B cell (primary cell): Measurements from ENCODE around the gene P3H3.

Experiments
- CTCF ChIP-seq: fragments of 200-600 bp; IDR thresholded peaks from one replicate; pipeline ENCODE4 v1.8.0; 2022; ENCODE audit warnings: antibody characterized with exemption, mild to moderate bottlenecking
- EZH2 ChIP-seq: IDR thresholded peaks from 2 replicates; pipeline ENCODE4 v1.6.1; 2012; ENCODE audit warnings: borderline replicate concordance, low read depth, mild to moderate bottlenecking, moderate library complexity, low read length; ENCODE audit not compliant: insufficient read depth, poor library complexity, severe bottlenecking

DNA sequence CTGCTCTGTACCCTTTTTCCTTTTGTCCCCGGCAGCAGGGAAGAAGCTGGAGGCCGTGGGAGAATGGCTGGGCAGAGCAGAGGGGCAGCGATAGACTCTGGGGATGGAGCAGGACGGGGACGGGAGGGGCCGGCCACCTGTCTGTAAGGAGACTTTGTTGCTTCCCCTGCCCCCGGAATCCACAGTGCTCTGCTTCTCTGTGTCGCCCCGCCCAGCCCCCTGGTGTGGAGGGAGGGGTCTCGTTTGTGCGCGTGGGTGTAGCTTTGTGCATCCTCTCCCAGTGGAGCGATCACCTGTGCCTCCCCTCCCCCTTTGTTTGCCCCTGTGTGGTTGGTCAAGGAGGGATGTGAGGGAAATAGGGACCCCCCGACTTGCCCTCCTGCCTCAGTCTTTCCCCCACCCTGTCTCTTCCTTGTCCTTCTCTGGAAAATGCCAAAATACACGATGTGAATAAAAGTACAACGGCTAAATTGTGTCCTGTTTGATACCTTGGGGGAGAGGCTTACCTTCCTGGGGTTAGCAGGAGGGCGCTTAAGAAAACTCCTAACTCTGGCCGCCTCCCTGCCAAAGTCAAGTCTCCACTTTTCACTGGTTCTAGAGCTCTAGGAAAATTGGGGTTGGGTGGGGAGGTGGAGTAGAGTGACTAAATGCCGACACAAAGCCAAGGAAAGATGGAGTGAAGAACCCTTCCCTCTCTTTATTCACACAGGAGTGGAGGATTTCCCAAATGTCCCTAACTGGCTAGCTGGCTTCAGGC lies 38.1 kb downstream of the P3H3 start:
- TF ChIP-seq EZH2 (no peak), CTCF (no peak)
